GM23338 (cell line): Measurements from ENCODE around the gene CPAMD8.

Experiments used
- CREB1 ChIP-seq: fragments of 250-450 bp; sonication (Bioruptor Pico); IDR thresholded peaks from 2 replicates; pipeline ENCODE4 v1.5.0; 2020; ENCODE audit warnings: low read depth, mild to moderate bottlenecking, moderate library complexity
- CTCF ChIP-seq, 2 experiments: fragments of 200-600 bp in 1 of 2; sonication (generic) in 1 of 2; conservative IDR thresholded peaks; 2 replicates each; pipeline versions ENCODE4 v1.5.1 to v1.6.1; 2016 to 2017; ENCODE audit warnings: antibody characterized with exemption in 2 of 2, low read depth in 2 of 2, mild to moderate bottlenecking in 2 of 2, moderate library complexity in 1 of 2
- EZH2 ChIP-seq: fragments of 200-600 bp; sonication (generic); IDR thresholded peaks from one replicate; pipeline ENCODE4 v1.8.0; 2017; ENCODE audit warnings: antibody characterized with exemption, mild to moderate bottlenecking, low read depth; ENCODE audit not compliant: unreplicated experiment
- TF ChIP-seq, protein P1 (sequence below): IDR thresholded peaks from one replicate; pipeline ENCODE4 v1.6.1; 2018; ENCODE audit warnings: antibody characterized with exemption; ENCODE audit not compliant: unreplicated experiment

DNA sequence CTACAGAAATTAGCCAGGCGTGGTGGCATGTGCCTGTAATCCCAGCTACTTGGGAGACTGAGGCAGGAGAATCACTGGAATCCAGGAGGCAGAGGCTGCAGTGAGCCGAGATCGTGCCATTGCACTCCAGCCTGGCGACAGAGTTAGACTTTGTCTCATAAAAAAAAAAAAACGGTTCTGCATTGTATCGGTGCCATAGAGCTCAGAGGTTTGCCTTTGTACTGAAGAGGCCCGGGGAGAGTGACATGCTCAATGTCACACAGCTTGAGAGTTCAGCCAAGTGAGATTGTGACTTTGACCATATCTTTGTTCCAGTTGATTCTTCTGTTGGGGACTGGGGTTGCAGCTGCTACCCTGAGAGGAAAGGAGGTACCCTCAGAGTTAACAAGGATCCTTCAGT, 44.3 kb upstream of the CPAMD8 start:
- TF ChIP-seq CTCF (conservative IDR thresholded peaks at IDR 0.05; ENCODE audit: low read depth in 2 of 2) (no peak), EZH2 (no peak), CREB1 (no peak)
- TF ChIP-seq, protein P1, sequence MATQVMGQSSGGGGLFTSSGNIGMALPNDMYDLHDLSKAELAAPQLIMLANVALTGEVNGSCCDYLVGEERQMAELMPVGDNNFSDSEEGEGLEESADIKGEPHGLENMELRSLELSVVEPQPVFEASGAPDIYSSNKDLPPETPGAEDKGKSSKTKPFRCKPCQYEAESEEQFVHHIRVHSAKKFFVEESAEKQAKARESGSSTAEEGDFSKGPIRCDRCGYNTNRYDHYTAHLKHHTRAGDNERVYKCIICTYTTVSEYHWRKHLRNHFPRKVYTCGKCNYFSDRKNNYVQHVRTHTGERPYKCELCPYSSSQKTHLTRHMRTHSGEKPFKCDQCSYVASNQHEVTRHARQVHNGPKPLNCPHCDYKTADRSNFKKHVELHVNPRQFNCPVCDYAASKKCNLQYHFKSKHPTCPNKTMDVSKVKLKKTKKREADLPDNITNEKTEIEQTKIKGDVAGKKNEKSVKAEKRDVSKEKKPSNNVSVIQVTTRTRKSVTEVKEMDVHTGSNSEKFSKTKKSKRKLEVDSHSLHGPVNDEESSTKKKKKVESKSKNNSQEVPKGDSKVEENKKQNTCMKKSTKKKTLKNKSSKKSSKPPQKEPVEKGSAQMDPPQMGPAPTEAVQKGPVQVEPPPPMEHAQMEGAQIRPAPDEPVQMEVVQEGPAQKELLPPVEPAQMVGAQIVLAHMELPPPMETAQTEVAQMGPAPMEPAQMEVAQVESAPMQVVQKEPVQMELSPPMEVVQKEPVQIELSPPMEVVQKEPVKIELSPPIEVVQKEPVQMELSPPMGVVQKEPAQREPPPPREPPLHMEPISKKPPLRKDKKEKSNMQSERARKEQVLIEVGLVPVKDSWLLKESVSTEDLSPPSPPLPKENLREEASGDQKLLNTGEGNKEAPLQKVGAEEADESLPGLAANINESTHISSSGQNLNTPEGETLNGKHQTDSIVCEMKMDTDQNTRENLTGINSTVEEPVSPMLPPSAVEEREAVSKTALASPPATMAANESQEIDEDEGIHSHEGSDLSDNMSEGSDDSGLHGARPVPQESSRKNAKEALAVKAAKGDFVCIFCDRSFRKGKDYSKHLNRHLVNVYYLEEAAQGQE: no peak
